G401.6 (cell line): ENCODE measurements around the gene MICU1.
"Not testable (repeated sequence)": the region's sequence is repeated elsewhere in the genome, so short reads cannot be mapped to it uniquely, and the experiment has no call there.

ENCODE experiments used
- FAIRE-seq: peaks from 2 replicates; lab custom pipeline; 2012; peaks lifted over from hg19 to GRCh38; lab: Jason Lieb, UNC

Gene MICU1

GRCh38 chr10:72557362-72557761 lies 68.5 kb downstream of the MICU1 start:
- FAIRE-seq: no peak

- no peak for FAIRE-seq
Measured at GRCh38 chr10:72552857-72553256, 73.0 kb downstream of the MICU1 start.

- no peak for FAIRE-seq
Measured at GRCh38 chr10:72550239-72550638, 75.6 kb downstream of the MICU1 start.

- no peak for FAIRE-seq
Measured at GRCh38 chr10:72545546-72545945, 80.3 kb downstream of the MICU1 start.

GRCh38 chr10:72543855-72544254 lies 82.0 kb downstream of the MICU1 start:
- FAIRE-seq: not testable (repeated sequence)

- FAIRE-seq: no peak
Measured at GRCh38 chr10:72542396-72542815, 83.5 kb downstream of the MICU1 start.

- no peak for FAIRE-seq
Measured at GRCh38 chr10:72541337-72541736, 84.5 kb downstream of the MICU1 start.

- no peak for FAIRE-seq
Measured at GRCh38 chr10:72540193-72540807, 85.6 kb downstream of the MICU1 start.

- no peak for FAIRE-seq
Measured at GRCh38 chr10:72539137-72539536, 86.7 kb downstream of the MICU1 start.

- no peak for FAIRE-seq
Measured at GRCh38 chr10:72525689-72526088, 100.2 kb downstream of the MICU1 start.

- no peak for FAIRE-seq
Measured at GRCh38 chr10:72525277-72525676, 100.6 kb downstream of the MICU1 start.

- no peak for FAIRE-seq
Measured at GRCh38 chr10:72524489-72524888, 101.4 kb downstream of the MICU1 start.

- no peak for FAIRE-seq
Measured at GRCh38 chr10:72523932-72524396, 101.9 kb downstream of the MICU1 start.

GRCh38 chr10:72523062-72523461 lies 102.8 kb downstream of the MICU1 start:
- no peak for FAIRE-seq

- no peak for FAIRE-seq
Measured at GRCh38 chr10:72517244-72517643, 108.6 kb downstream of the MICU1 start.

- FAIRE-seq: no peak
Measured at GRCh38 chr10:72515455-72515854, 110.4 kb downstream of the MICU1 start.

- no peak for FAIRE-seq
Measured at GRCh38 chr10:72513910-72514309, 112.0 kb downstream of the MICU1 start.

- no peak for FAIRE-seq
Measured at GRCh38 chr10:72511459-72511858, 114.4 kb downstream of the MICU1 start.

GRCh38 chr10:72509941-72510340 lies 115.9 kb downstream of the MICU1 start:
- no peak for FAIRE-seq

- no peak for FAIRE-seq
Measured at GRCh38 chr10:72509206-72509799, 116.6 kb downstream of the MICU1 start.

- FAIRE-seq: no peak
Measured at GRCh38 chr10:72508033-72508432, 117.8 kb downstream of the MICU1 start.

GRCh38 chr10:72506474-72506873 lies 119.4 kb downstream of the MICU1 start:
- no peak for FAIRE-seq

GRCh38 chr10:72505435-72505834 lies 120.4 kb downstream of the MICU1 start:
- no peak for FAIRE-seq
